T-helper 9 cell (primary cell): ENCODE results near the gene NLE1.

Experiments
- DNase-seq: peaks from one replicate; pipeline ENCODE4 v3.0.0-alpha.2; 2020

The NLE1 gene

DNA sequence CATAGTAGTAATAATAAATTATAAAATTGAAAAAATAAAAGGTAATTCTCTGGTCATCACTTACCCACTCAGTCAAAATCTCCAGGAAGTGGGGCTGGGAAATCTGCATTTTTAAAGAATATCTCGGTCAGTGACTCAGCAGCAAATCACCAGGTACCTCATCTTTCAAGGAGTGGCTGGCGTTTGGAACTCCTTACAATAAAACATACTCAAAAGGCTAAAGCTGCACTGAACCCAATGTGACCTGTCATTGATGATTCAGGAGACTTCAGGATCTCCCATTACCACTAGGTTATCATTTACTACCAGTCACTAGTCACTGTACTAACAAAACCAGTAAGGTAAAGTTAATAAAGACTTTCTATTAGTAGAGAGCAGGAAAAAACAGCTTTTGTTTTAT lies 57.1 kb downstream of the NLE1 start:
- DNase-seq: no peak

- no peak for DNase-seq
These were observed 59.0 kb downstream of the NLE1 start for GRCh38 chr17:35083071-35083470.

GRCh38 chr17:35082073-35082657 lies 59.9 kb downstream of the NLE1 start:
- no peak for DNase-seq

GRCh38 chr17:35081638-35082037 lies 60.5 kb downstream of the NLE1 start:
- no peak for DNase-seq

DNA sequence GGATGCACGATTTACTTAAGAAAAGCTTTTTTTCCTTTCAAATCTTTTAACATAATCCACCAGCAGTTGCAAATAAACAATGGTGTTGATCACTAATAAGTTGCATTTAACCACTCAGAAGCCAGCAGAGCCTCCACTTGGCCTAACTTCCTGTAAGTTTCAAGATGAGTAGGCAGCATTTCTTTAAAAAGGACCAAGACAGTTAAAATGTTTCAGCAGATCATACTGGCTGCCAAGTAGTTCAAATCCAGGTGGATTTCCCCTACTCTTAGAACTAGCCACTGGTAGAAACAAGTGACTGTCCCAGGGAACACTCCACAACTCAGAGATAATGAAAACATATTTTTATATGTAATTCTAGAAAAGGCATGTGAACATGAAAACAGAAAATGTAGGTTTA lies 61.6 kb downstream of the NLE1 start:
- no peak for DNase-seq

- no peak for DNase-seq
These were observed 62.3 kb downstream of the NLE1 start for GRCh38 chr17:35079547-35080423.
